Uterus (tissue), 2 donors: ENCODE measurements around the gene DYNC1H1.

Source experiments
- POLR2A ChIP-seq, 2 donors: fragments of 450-650 bp; IDR thresholded peaks; one replicate each; pipeline ENCODE4 v1.6.1; 2016; ENCODE audit warnings: antibody characterized with exemption in 2 of 2, mild to moderate bottlenecking in 1 of 2, moderate library complexity in 1 of 2
- TF ChIP-seq, protein P1 (sequence below), 4 experiments: fragments of 200-600 bp in 2 of 4; fragments of 450-650 bp in 2 of 4; sonication (generic) in 2 of 4; IDR thresholded peaks; one replicate each; pipeline ENCODE4 v1.5.1; 2016 to 2019; ENCODE audit warnings: antibody characterized with exemption in 4 of 4, mild to moderate bottlenecking in 2 of 4, moderate library complexity in 1 of 4

DNA sequence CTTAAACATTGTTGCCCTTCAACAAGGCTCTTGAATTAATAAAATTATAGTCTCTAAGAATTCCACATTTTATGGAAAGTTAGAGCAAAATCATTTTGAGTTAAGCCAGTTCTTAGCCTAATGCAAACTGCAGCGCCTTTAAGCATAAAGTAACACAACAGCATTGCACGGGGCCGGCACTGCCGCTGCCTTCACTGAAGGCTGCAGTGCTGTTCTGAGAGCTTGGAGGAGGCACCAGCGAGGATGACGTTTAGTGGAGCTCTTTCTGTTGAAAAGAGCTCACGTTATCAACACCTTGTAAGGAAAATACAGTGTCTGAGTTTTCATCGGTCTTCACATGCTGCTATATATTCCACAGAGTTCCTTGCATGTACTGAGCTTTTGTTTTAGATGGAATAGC lies 38.3 kb upstream of the DYNC1H1 start:
- TF ChIP-seq, protein P1, sequence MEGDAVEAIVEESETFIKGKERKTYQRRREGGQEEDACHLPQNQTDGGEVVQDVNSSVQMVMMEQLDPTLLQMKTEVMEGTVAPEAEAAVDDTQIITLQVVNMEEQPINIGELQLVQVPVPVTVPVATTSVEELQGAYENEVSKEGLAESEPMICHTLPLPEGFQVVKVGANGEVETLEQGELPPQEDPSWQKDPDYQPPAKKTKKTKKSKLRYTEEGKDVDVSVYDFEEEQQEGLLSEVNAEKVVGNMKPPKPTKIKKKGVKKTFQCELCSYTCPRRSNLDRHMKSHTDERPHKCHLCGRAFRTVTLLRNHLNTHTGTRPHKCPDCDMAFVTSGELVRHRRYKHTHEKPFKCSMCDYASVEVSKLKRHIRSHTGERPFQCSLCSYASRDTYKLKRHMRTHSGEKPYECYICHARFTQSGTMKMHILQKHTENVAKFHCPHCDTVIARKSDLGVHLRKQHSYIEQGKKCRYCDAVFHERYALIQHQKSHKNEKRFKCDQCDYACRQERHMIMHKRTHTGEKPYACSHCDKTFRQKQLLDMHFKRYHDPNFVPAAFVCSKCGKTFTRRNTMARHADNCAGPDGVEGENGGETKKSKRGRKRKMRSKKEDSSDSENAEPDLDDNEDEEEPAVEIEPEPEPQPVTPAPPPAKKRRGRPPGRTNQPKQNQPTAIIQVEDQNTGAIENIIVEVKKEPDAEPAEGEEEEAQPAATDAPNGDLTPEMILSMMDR (IDR thresholded peaks at IDR 0.05) = no peak
- no peak for TF ChIP-seq POLR2A (IDR thresholded peaks at IDR 0.05)
